Activated CD8-positive, alpha-beta memory T cell treated with anti-CD3 and anti-CD28 coated beads for 1 hour (primary cell): Measurements from ENCODE around the gene TP53TG5.

Source experiments
- DNase-seq, 2 donors: peaks; one replicate each; pipeline ENCODE4 v3.0.0-alpha.2; 2020; ENCODE audit warnings: low read depth in 1 of 2; ENCODE audit errors: extremely low read depth in 1 of 2

Gene TP53TG5

GRCh38 chr20:45347936-45348778 is 30.0 kb downstream of the TP53TG5 start, which contains the start of gene SDC4:
SDC4 (minus strand) TSS chr20:45348424; CDS start chr20:45348384, 40 bp downstream.
- peak in 1 of 2 donors; percentile 49 for DNase-seq

GRCh38 chr20:45347297-45347935 is 30.7 kb downstream of the TP53TG5 start:
- no peak for DNase-seq

GRCh38 chr20:45346851-45347250 is 31.3 kb downstream of the TP53TG5 start:
- no peak for DNase-seq

GRCh38 chr20:45346291-45346718 is 31.8 kb downstream of the TP53TG5 start:
- DNase-seq: no peak

- DNase-seq: no peak
Observed at GRCh38 chr20:45345104-45345936, 32.8 kb downstream of the TP53TG5 start.

GRCh38 chr20:45344168-45344860 is 33.8 kb downstream of the TP53TG5 start:
- DNase-seq: no peak

- no peak for DNase-seq
Observed at GRCh38 chr20:45343532-45344167, 34.5 kb downstream of the TP53TG5 start.

GRCh38 chr20:45342855-45343531 is 35.1 kb downstream of the TP53TG5 start:
- DNase-seq: no peak

- DNase-seq: no peak
Observed at GRCh38 chr20:45341939-45342854, 35.9 kb downstream of the TP53TG5 start.

- DNase-seq: no peak
Observed at GRCh38 chr20:45341579-45341938, 36.6 kb downstream of the TP53TG5 start.

- no peak for DNase-seq
Observed at GRCh38 chr20:45340951-45341350, 37.2 kb downstream of the TP53TG5 start.

GRCh38 chr20:45340236-45340847 is 37.8 kb downstream of the TP53TG5 start:
- DNase-seq: no peak

GRCh38 chr20:45339799-45340198 is 38.3 kb downstream of the TP53TG5 start:
- DNase-seq: no peak

GRCh38 chr20:45339084-45339483 is 39.0 kb downstream of the TP53TG5 start:
- DNase-seq: no peak

- DNase-seq: no peak
Observed at GRCh38 chr20:45338121-45339030, 39.7 kb downstream of the TP53TG5 start.

GRCh38 chr20:45337367-45338120 is 40.6 kb downstream of the TP53TG5 start:
- DNase-seq: no peak
